HL-60 (cell line): Measurements from ENCODE around the gene TMTC1.

Experiments
- TF ChIP-seq, protein P1 (sequence below): IDR thresholded peaks from one replicate; pipeline ENCODE4 v1.5.1; 2011; ENCODE audit warnings: low read length, control low read depth, inconsistent platforms; ENCODE audit not compliant: insufficient read depth
- TF ChIP-seq, protein P2 (sequence below): IDR thresholded peaks from 2 replicates; pipeline ENCODE4 v1.6.1; 2012; ENCODE audit warnings: low read depth; ENCODE audit not compliant: insufficient replicate concordance

DNA sequence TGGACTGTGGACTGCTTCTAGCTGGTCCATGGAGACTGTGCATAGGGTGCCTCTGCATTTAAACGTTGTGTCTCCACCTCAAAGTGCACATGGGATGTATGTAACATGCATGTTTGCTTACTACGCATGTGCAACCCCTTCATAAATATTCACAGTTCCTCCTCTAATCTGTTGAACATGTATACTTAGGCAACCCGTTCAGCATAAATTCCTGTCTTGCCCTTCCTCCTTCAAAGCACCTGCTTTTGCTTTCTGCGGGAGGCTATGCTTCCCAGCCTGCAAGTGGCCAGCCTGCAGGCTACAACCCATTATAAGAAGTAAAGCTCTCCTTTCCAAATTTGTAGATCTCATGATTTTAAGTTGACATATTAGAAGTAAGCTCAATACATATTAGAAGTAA is 253.3 kb downstream of the TMTC1 start:
- TF ChIP-seq, protein P1, sequence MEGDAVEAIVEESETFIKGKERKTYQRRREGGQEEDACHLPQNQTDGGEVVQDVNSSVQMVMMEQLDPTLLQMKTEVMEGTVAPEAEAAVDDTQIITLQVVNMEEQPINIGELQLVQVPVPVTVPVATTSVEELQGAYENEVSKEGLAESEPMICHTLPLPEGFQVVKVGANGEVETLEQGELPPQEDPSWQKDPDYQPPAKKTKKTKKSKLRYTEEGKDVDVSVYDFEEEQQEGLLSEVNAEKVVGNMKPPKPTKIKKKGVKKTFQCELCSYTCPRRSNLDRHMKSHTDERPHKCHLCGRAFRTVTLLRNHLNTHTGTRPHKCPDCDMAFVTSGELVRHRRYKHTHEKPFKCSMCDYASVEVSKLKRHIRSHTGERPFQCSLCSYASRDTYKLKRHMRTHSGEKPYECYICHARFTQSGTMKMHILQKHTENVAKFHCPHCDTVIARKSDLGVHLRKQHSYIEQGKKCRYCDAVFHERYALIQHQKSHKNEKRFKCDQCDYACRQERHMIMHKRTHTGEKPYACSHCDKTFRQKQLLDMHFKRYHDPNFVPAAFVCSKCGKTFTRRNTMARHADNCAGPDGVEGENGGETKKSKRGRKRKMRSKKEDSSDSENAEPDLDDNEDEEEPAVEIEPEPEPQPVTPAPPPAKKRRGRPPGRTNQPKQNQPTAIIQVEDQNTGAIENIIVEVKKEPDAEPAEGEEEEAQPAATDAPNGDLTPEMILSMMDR = no peak
- TF ChIP-seq, protein P2, sequence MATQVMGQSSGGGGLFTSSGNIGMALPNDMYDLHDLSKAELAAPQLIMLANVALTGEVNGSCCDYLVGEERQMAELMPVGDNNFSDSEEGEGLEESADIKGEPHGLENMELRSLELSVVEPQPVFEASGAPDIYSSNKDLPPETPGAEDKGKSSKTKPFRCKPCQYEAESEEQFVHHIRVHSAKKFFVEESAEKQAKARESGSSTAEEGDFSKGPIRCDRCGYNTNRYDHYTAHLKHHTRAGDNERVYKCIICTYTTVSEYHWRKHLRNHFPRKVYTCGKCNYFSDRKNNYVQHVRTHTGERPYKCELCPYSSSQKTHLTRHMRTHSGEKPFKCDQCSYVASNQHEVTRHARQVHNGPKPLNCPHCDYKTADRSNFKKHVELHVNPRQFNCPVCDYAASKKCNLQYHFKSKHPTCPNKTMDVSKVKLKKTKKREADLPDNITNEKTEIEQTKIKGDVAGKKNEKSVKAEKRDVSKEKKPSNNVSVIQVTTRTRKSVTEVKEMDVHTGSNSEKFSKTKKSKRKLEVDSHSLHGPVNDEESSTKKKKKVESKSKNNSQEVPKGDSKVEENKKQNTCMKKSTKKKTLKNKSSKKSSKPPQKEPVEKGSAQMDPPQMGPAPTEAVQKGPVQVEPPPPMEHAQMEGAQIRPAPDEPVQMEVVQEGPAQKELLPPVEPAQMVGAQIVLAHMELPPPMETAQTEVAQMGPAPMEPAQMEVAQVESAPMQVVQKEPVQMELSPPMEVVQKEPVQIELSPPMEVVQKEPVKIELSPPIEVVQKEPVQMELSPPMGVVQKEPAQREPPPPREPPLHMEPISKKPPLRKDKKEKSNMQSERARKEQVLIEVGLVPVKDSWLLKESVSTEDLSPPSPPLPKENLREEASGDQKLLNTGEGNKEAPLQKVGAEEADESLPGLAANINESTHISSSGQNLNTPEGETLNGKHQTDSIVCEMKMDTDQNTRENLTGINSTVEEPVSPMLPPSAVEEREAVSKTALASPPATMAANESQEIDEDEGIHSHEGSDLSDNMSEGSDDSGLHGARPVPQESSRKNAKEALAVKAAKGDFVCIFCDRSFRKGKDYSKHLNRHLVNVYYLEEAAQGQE = no peak
